ENCODE measurements around the gene SH3GLB2.

The SH3GLB2 gene

DNA sequence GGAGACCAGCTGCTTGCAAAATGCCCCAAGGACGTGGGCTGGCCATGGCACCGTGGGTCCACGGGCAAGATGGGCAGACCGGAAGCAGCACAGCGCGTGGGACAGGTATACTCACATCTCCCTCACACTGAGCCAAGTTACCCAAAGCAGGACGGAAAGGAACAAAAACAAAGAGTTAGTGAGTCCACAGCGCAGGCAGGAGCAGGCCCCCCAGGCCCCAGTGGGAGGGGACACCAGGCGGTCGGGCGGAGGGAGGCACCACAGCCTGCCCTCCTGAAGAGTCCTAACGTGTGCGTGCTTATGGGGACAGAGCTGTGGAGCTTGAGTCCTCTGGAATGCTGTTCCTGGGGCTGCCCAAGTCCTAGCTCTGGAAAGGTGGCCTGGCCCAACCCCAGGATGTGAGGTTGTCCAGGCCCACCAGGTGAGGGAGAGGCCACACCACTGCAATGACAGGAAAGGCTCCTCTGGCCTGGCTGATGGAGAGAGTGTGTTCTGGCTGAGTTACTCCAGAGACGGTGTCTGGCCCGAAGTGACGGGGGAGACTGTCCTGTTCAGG lies 15.2 kb downstream of the SH3GLB2 start:
- no peak overlapping the region for H2BK12ac ChIP-seq (ENCODE audit: low read length)
- no peaks in the 10 kb centered on the region for H3K9me3 ChIP-seq (replicated peaks in 1 of 2; ENCODE audit: control insufficient read depth in 2 of 2, insufficient read depth in 1 of 2, low read depth in 1 of 2, low read length in 2 of 2)
- no peak overlapping the region for H3K9ac ChIP-seq (ENCODE audit: low read depth, low read length, poor library complexity)
- H3K23ac ChIP-seq (ENCODE audit: low read depth, low read length, poor library complexity): peak overlapping the region; percentile 55
- no CpG with 5 or more reads among the region's 16 CpGs for WGBS, 2 donors (ENCODE audit: extremely low coverage in 2 of 2, insufficient read length in 2 of 2, insufficient replicate concordance in 1 of 2)
- H2AFZ ChIP-seq (ENCODE audit: low read length): no peak overlapping the region
- no peak overlapping the region for H3K4me2 ChIP-seq (ENCODE audit: insufficient read depth, low read length, poor library complexity, severe bottlenecking)
- H2AK5ac ChIP-seq (ENCODE audit: low read depth, low read length): no peak overlapping the region
- H2BK15ac ChIP-seq (ENCODE audit: low read length): no peak overlapping the region
- H3K79me1 ChIP-seq (ENCODE audit: low read depth, low read length): peaks cover 12% of the 10 kb centered on the region
- no peak overlapping the region for H2BK120ac ChIP-seq (ENCODE audit: low read depth, low read length)
- H3K4me3 ChIP-seq (ENCODE audit: low read length in 2 of 2): no peak overlapping the region
- peaks cover 37 to 80% of the 10 kb centered on the region in 2 donors for H3K36me3 ChIP-seq (replicated peaks in 1 of 2; ENCODE audit: control insufficient read depth in 2 of 2, insufficient read depth in 2 of 2, low read length in 2 of 2)
- no peak overlapping the region for H3K27ac ChIP-seq (replicated peaks; ENCODE audit: low read length)
- no peaks in the 10 kb centered on the region for H3K27me3 ChIP-seq (ENCODE audit: control insufficient read depth in 3 of 3, insufficient read depth in 3 of 3, low read depth in 1 of 3, low read length in 3 of 3)
- no peak overlapping the region for H4K8ac ChIP-seq (ENCODE audit: low read depth, low read length)
- H3K4me1 ChIP-seq (ENCODE audit: control insufficient read depth in 2 of 2, insufficient read depth in 1 of 2, low read depth in 1 of 2, low read length in 2 of 2): peaks cover 1 to 5% of the 10 kb centered on the region in 2 donors
- no peak overlapping the region for H4K91ac ChIP-seq (ENCODE audit: low read depth, low read length, poor library complexity)
- no peak overlapping the region for H3K4ac ChIP-seq (ENCODE audit: low read length)
- no peak overlapping the region for H2BK5ac ChIP-seq (ENCODE audit: low read length)
- no peak overlapping the region for H3K18ac ChIP-seq (ENCODE audit: low read length)
- DNase-seq (ENCODE audit: low spot score): no peak
- H3K14ac ChIP-seq (ENCODE audit: low read length): no peak overlapping the region

DNA sequence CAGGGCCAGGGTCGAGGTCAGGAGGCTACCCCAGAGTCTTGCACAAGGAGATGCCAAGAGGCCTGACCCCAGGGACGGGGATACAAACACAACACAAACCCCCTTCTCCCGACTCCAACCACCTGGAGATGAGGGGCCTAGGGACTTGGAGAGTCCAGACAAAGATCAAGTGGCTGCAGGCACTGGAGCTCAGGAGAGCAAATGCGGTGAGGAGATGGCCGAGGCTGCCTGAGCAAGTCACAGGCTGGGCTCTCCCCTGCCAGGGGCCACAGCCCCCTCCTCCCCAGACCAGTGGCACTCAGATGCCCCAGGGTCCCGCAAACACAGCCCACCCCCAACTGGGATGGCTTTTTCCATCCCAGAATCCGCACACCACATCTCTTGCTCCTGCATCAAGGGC lies 15.8 kb downstream of the SH3GLB2 start:
- Histone ChIP-seq H4K8ac (ENCODE audit: low read depth, low read length) (no peak overlapping the region), H3K36me3 (replicated peaks in 1 of 2; ENCODE audit: control insufficient read depth in 2 of 2, insufficient read depth in 2 of 2, low read length in 2 of 2) (peaks cover 40 to 84% of the 10 kb centered on the region in 2 donors), H2BK5ac (ENCODE audit: low read length) (no peak overlapping the region), H3K27me3 (ENCODE audit: control insufficient read depth in 3 of 3, insufficient read depth in 3 of 3, low read depth in 1 of 3, low read length in 3 of 3) (no peaks in the 10 kb centered on the region), H3K27ac (replicated peaks; ENCODE audit: low read length) (no peak overlapping the region), H3K18ac (ENCODE audit: low read length) (no peak overlapping the region), H3K4me2 (ENCODE audit: insufficient read depth, low read length, poor library complexity, severe bottlenecking) (no peak overlapping the region), H2BK15ac (ENCODE audit: low read length) (no peak overlapping the region), H3K4ac (ENCODE audit: low read length) (no peak overlapping the region), H3K14ac (ENCODE audit: low read length) (no peak overlapping the region), H2BK120ac (ENCODE audit: low read depth, low read length) (no peak overlapping the region), H3K79me1 (ENCODE audit: low read depth, low read length) (peaks cover 12% of the 10 kb centered on the region), H2AFZ (ENCODE audit: low read length) (no peak overlapping the region), H3K9ac (ENCODE audit: low read depth, low read length, poor library complexity) (no peak overlapping the region), H3K23ac (ENCODE audit: low read depth, low read length, poor library complexity) (no peak overlapping the region), H4K91ac (ENCODE audit: low read depth, low read length, poor library complexity) (no peak overlapping the region), H3K9me3 (replicated peaks in 1 of 2; ENCODE audit: control insufficient read depth in 2 of 2, insufficient read depth in 1 of 2, low read depth in 1 of 2, low read length in 2 of 2) (no peaks in the 10 kb centered on the region), H3K4me1 (ENCODE audit: control insufficient read depth in 2 of 2, insufficient read depth in 1 of 2, low read depth in 1 of 2, low read length in 2 of 2) (peaks cover 1 to 5% of the 10 kb centered on the region in 2 donors), H3K4me3 (ENCODE audit: low read length in 2 of 2) (no peak overlapping the region), H2AK5ac (ENCODE audit: low read depth, low read length) (no peak overlapping the region), H2BK12ac (ENCODE audit: low read length) (no peak overlapping the region)
- WGBS, 2 donors (ENCODE audit: extremely low coverage in 2 of 2, insufficient read length in 2 of 2, insufficient replicate concordance in 1 of 2): no CpG with 5 or more reads among the region's 7 CpGs
- no peak for DNase-seq (ENCODE audit: low spot score)

DNA sequence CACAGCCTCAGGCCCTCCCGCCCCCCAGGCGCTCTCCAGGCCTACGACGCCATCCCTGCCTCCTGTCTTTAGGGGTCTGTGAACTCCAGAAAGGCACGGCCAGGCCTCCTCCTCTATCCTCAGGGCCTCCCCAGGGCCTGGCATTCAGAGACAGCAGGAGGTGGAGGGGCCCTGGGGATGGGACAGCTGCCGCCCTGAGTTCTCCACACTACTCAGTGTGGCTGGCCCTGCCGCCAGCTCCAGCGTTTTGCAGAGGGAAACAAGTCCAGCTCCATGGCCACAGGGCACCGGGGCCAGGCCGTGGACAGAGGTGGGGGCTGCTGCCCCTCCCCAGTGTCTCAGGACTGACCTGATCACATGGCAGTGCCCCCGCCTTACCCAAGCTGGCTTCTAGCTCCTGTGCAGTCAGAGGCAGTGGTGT lies 16.4 kb downstream of the SH3GLB2 start:
- no peaks in the 10 kb centered on the region for H3K9me3 ChIP-seq (replicated peaks in 1 of 2; ENCODE audit: control insufficient read depth in 2 of 2, insufficient read depth in 1 of 2, low read depth in 1 of 2, low read length in 2 of 2)
- no peak overlapping the region for H3K14ac ChIP-seq (ENCODE audit: low read length)
- no peaks in the 10 kb centered on the region for H3K27me3 ChIP-seq (ENCODE audit: control insufficient read depth in 3 of 3, insufficient read depth in 3 of 3, low read depth in 1 of 3, low read length in 3 of 3)
- H3K9ac ChIP-seq (ENCODE audit: low read depth, low read length, poor library complexity): no peak overlapping the region
- no peak overlapping the region for H3K4me3 ChIP-seq (ENCODE audit: low read length in 2 of 2)
- H3K79me1 ChIP-seq (ENCODE audit: low read depth, low read length): peaks cover 12% of the 10 kb centered on the region
- H3K18ac ChIP-seq (ENCODE audit: low read length): no peak overlapping the region
- no peak overlapping the region for H4K91ac ChIP-seq (ENCODE audit: low read depth, low read length, poor library complexity)
- H3K4ac ChIP-seq (ENCODE audit: low read length): no peak overlapping the region
- no peak overlapping the region for H2BK15ac ChIP-seq (ENCODE audit: low read length)
- H3K4me1 ChIP-seq (ENCODE audit: control insufficient read depth in 2 of 2, insufficient read depth in 1 of 2, low read depth in 1 of 2, low read length in 2 of 2): peaks cover 1 to 5% of the 10 kb centered on the region in 2 donors
- peaks cover 42 to 86% of the 10 kb centered on the region in 2 donors for H3K36me3 ChIP-seq (replicated peaks in 1 of 2; ENCODE audit: control insufficient read depth in 2 of 2, insufficient read depth in 2 of 2, low read length in 2 of 2)
- no peak overlapping the region for H3K4me2 ChIP-seq (ENCODE audit: insufficient read depth, low read length, poor library complexity, severe bottlenecking)
- H2BK120ac ChIP-seq (ENCODE audit: low read depth, low read length): no peak overlapping the region
- peak overlapping the region; percentile 65 for H4K8ac ChIP-seq (ENCODE audit: low read depth, low read length)
- no peak overlapping the region for H2BK12ac ChIP-seq (ENCODE audit: low read length)
- H2AK5ac ChIP-seq (ENCODE audit: low read depth, low read length): no peak overlapping the region
- H3K27ac ChIP-seq (replicated peaks; ENCODE audit: low read length): no peak overlapping the region
- WGBS, 2 donors (ENCODE audit: extremely low coverage in 2 of 2, insufficient read length in 2 of 2, insufficient replicate concordance in 1 of 2): no CpG with 5 or more reads among the region's 11 CpGs
- no peak overlapping the region for H2AFZ ChIP-seq (ENCODE audit: low read length)
- no peak for DNase-seq (ENCODE audit: low spot score)
- no peak overlapping the region for H2BK5ac ChIP-seq (ENCODE audit: low read length)
- peak overlapping the region; percentile 55 for H3K23ac ChIP-seq (ENCODE audit: low read depth, low read length, poor library complexity)

DNA sequence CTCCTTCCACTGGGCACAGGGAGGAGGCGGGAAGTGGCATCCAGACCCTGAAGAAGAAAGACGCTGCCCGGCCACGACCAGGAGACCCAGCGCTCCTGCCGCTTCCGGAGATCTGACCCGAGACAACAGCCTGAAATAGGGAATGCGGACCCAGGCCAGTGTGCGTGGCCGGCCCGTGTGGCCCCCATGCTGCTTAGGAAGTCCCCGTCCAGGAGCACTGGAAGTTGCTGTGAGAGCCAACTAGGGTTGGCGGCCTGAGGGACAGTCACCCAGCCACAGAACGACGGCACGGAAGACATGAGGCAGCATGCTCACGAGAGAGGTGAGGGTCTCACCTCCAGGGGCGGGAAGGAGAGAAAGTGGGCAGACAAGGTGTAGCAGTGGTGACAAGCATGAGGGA lies 17.0 kb downstream of the SH3GLB2 start:
- no peak overlapping the region for H2BK5ac ChIP-seq (ENCODE audit: low read length)
- no peaks in the 10 kb centered on the region for H3K27me3 ChIP-seq (ENCODE audit: control insufficient read depth in 3 of 3, insufficient read depth in 3 of 3, low read depth in 1 of 3, low read length in 3 of 3)
- H2BK120ac ChIP-seq (ENCODE audit: low read depth, low read length): no peak overlapping the region
- H3K27ac ChIP-seq (replicated peaks; ENCODE audit: low read length): no peak overlapping the region
- H4K8ac ChIP-seq (ENCODE audit: low read depth, low read length): no peak overlapping the region
- H3K18ac ChIP-seq (ENCODE audit: low read length): no peak overlapping the region
- H3K9ac ChIP-seq (ENCODE audit: low read depth, low read length, poor library complexity): no peak overlapping the region
- no peak overlapping the region for H3K14ac ChIP-seq (ENCODE audit: low read length)
- H4K91ac ChIP-seq (ENCODE audit: low read depth, low read length, poor library complexity): no peak overlapping the region
- no peak overlapping the region for H3K4ac ChIP-seq (ENCODE audit: low read length)
- no peak overlapping the region for H2BK15ac ChIP-seq (ENCODE audit: low read length)
- no peak overlapping the region for H2AK5ac ChIP-seq (ENCODE audit: low read depth, low read length)
- peaks cover 12% of the 10 kb centered on the region for H3K79me1 ChIP-seq (ENCODE audit: low read depth, low read length)
- peaks cover 48 to 92% of the 10 kb centered on the region in 2 donors for H3K36me3 ChIP-seq (replicated peaks in 1 of 2; ENCODE audit: control insufficient read depth in 2 of 2, insufficient read depth in 2 of 2, low read length in 2 of 2)
- no peak overlapping the region for H2AFZ ChIP-seq (ENCODE audit: low read length)
- H2BK12ac ChIP-seq (ENCODE audit: low read length): no peak overlapping the region
- no peaks in the 10 kb centered on the region for H3K9me3 ChIP-seq (replicated peaks in 1 of 2; ENCODE audit: control insufficient read depth in 2 of 2, insufficient read depth in 1 of 2, low read depth in 1 of 2, low read length in 2 of 2)
- no peak overlapping the region for H3K23ac ChIP-seq (ENCODE audit: low read depth, low read length, poor library complexity)
- no peak overlapping the region for H3K4me3 ChIP-seq (ENCODE audit: low read length in 2 of 2)
- no peak overlapping the region for H3K4me2 ChIP-seq (ENCODE audit: insufficient read depth, low read length, poor library complexity, severe bottlenecking)
- no CpG with 5 or more reads among the region's 19 CpGs for WGBS, 2 donors (ENCODE audit: extremely low coverage in 2 of 2, insufficient read length in 2 of 2, insufficient replicate concordance in 1 of 2)
- H3K4me1 ChIP-seq (ENCODE audit: control insufficient read depth in 2 of 2, insufficient read depth in 1 of 2, low read depth in 1 of 2, low read length in 2 of 2): peaks cover 1 to 5% of the 10 kb centered on the region in 2 donors
- DNase-seq (ENCODE audit: low spot score): no peak

All from neuronal stem cell (in vitro differentiated cells).